ENCODE measurements around the gene WWC2.

DNA sequence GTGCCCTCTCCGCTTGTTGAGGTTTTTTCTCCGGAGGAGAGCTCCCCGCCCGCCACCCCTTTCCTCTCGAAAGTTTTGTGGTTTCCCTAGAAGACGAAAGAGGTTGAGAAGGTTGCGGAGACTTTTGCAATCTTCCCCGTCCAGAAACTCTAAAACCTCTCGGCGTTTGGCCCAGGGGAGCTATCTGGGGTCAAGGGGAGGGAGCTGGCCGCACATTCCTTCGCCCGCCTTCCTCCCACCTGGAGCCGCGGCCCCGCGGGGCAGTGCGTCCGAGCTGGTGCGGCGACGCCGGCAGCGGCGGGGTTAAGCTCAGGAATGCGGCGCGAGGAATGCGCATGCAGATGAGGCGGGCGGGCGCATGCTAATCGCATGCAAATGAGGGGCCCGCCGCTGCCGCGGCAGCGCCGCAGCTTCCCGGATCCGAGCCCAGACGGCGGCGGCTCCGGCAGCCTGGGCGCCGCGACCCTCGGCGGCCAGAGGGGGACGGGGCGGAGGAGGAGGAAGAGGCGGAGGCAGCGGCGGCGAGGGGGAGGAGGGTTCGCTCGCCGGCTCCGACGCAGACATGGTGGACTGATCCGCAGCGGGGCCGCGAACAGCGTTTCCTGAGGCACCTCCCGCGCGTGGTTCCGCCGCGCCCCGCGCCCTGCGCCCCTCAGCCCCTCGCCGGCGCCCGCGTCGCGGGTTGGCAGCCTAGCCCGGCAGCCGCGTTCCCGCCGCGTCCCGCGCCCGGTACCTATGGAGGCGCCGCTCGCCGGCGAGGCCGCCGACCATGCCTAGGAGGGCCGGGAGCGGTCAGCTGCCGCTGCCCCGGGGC lies at the start of gene WWC2:
- TF ChIP-seq, protein P1, sequence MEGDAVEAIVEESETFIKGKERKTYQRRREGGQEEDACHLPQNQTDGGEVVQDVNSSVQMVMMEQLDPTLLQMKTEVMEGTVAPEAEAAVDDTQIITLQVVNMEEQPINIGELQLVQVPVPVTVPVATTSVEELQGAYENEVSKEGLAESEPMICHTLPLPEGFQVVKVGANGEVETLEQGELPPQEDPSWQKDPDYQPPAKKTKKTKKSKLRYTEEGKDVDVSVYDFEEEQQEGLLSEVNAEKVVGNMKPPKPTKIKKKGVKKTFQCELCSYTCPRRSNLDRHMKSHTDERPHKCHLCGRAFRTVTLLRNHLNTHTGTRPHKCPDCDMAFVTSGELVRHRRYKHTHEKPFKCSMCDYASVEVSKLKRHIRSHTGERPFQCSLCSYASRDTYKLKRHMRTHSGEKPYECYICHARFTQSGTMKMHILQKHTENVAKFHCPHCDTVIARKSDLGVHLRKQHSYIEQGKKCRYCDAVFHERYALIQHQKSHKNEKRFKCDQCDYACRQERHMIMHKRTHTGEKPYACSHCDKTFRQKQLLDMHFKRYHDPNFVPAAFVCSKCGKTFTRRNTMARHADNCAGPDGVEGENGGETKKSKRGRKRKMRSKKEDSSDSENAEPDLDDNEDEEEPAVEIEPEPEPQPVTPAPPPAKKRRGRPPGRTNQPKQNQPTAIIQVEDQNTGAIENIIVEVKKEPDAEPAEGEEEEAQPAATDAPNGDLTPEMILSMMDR (IDR thresholded peaks at IDR 0.05) = no peak
- peak; percentile 40 for TF ChIP-seq POLR2A (IDR thresholded peaks at IDR 0.05; ENCODE audit: low read depth)
- TF ChIP-seq POLR2AphosphoS5 (IDR thresholded peaks at IDR 0.05) = peak; percentile 71 to 85

All from esophagus muscularis mucosa (tissue), 3 donors.